ENCODE measurements around the gene GLT8D1.
"Not testable (repeated sequence)": the region's sequence is repeated elsewhere in the genome, so short reads cannot be mapped to it uniquely, and the experiment has no call there.

The GLT8D1 gene

DNA sequence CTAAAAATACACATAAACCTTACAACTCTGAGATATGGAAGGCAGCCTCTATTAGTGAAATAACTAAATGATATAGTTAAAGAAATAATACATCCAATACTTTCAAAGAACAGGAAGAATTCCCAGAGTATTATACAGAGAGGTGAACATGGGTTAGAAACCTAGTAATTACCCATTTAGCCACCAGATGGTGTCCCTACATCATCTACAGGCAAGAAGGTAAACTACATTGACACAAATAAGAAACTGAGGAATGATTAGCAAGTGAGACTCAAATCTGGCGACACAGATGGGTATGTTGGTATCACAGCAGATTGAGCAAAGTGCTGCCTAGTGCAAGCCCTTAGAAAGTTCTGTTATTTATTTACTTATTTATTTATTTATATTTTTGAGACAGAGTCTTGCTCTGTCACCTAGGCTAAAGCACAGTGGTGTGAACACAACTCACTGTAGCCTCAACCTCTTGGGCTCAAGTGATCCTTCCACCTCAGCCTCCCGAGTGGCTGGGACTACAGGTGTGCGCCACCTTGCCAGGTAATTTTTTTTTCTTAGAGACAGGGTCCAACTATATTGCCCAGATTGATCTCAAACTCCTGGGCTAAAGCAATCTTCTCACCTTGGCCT lies 36.9 kb upstream of the GLT8D1 start:
- Histone ChIP-seq H3K27me3 (replicated peaks) (no peaks in the 10 kb centered on the region), H3K36me3 (replicated peaks) (peaks cover 35% of the 10 kb centered on the region), H3K4me3 (ENCODE audit: low read depth, low read length) (no peak overlapping the region), H3K27ac (no peak overlapping the region)
- peak; percentile 32 for DNase-seq
- TF ChIP-seq, protein P1, sequence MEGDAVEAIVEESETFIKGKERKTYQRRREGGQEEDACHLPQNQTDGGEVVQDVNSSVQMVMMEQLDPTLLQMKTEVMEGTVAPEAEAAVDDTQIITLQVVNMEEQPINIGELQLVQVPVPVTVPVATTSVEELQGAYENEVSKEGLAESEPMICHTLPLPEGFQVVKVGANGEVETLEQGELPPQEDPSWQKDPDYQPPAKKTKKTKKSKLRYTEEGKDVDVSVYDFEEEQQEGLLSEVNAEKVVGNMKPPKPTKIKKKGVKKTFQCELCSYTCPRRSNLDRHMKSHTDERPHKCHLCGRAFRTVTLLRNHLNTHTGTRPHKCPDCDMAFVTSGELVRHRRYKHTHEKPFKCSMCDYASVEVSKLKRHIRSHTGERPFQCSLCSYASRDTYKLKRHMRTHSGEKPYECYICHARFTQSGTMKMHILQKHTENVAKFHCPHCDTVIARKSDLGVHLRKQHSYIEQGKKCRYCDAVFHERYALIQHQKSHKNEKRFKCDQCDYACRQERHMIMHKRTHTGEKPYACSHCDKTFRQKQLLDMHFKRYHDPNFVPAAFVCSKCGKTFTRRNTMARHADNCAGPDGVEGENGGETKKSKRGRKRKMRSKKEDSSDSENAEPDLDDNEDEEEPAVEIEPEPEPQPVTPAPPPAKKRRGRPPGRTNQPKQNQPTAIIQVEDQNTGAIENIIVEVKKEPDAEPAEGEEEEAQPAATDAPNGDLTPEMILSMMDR (IDR thresholded peaks at IDR 0.05; ENCODE audit: low read depth, low read length, missing control alignments): peak; percentile 44
- in situ Hi-C loops (cut with HindIII; ENCODE audit: low pct_ligation_motif_present, low sequenced_read_pairs): no loop called here

- H3K27me3 ChIP-seq (replicated peaks): no peaks in the 10 kb centered on the region
- peaks cover 33% of the 10 kb centered on the region for H3K36me3 ChIP-seq (replicated peaks)
- no peak for DNase-seq
- in situ Hi-C loops (cut with HindIII; ENCODE audit: low pct_ligation_motif_present, low sequenced_read_pairs): no loop called here
- TF ChIP-seq, protein P1 (IDR thresholded peaks at IDR 0.05; ENCODE audit: low read depth, low read length, missing control alignments): no peak
- H3K4me3 ChIP-seq (ENCODE audit: low read depth, low read length): no peak overlapping the region
- H3K27ac ChIP-seq: no peak overlapping the region
Measured at GRCh38 chr3:52739730-52740129, 34.1 kb upstream of the GLT8D1 start.

DNA sequence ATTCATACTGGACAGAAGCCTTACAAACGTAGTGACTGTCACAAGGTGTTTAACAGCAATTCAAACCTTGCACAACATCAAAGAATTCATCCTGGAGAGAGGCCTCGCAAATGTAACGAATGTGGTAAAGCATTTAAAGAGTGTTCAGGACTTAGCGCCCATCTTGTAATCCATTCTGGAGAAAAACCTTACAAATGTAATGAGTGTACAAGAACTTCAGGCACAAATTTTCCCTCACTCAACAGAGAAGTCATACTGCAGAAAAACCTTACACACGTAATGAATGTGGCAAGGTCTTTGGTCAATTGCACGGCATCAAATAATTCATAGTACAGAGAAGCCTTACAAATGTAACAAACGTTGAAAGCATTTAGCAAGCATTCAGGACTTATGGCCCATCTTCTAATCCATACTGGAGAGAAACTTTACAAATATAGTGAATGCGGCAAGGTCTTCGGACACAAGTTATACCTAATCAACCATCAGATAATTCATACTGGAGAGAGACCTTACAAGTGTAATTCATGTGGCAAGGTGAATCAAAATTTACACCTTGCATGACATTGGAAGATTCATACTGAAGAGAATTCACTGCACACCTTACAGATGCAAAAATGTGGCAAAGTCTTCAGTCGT lies 27.8 kb upstream of the GLT8D1 start:
- TF ChIP-seq, protein P1 (IDR thresholded peaks at IDR 0.05; ENCODE audit: low read depth, low read length, missing control alignments): no peak
- no peak overlapping the region for H3K27ac ChIP-seq
- no peaks in the 10 kb centered on the region for H3K27me3 ChIP-seq (replicated peaks)
- in situ Hi-C loops (cut with HindIII; ENCODE audit: low pct_ligation_motif_present, low sequenced_read_pairs): no loop called here
- DNase-seq: no peak
- H3K4me3 ChIP-seq (ENCODE audit: low read depth, low read length): no peak overlapping the region
- H3K36me3 ChIP-seq (replicated peaks): peaks cover 29% of the 10 kb centered on the region

DNA sequence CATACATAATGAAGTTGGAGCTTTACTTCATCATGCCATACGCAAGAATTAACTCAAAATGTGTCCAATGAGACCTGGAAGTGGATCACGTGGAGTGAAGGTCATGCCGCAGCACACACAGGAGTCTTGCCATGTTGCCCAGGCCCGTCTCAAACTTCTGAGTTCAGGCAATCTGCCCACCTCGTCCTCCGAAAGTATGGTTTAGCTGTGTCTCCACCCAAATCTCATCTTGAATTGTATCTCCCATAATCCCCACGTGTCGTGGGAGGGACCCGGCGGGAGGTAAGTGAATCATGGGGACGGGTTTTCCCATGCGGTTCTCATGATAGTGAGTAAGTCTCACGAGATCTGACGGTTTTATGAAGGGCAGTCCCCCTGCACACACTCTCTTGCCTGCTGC lies 26.0 kb upstream of the GLT8D1 start:
- TF ChIP-seq, protein P1 (IDR thresholded peaks at IDR 0.05; ENCODE audit: low read depth, low read length, missing control alignments): no peak
- H3K27ac ChIP-seq: no peak overlapping the region
- H3K36me3 ChIP-seq (replicated peaks): peaks cover 29% of the 10 kb centered on the region
- no peaks in the 10 kb centered on the region for H3K27me3 ChIP-seq (replicated peaks)
- no peak overlapping the region for H3K4me3 ChIP-seq (ENCODE audit: low read depth, low read length)
- DNase-seq: no peak
- in situ Hi-C loops (cut with HindIII; ENCODE audit: low pct_ligation_motif_present, low sequenced_read_pairs): no loop called here

DNA sequence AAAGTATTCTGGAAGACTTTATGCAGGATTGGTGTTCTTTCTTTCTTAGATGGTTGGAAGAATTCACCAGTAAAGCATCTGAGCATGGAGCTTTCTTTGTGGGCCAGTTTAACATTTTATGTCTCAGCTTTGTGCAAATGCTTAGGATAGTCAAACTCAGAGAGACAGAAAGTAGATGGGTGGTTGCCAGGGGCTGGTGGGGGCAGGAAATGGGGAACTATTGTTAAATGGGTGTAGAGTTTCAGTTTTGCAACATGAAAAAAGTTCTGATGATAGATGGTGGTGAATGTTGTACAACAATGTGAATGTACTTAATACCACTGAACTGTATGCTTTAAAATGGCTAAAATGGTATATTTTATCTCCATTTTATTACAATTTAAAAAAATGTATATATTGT lies 25.1 kb upstream of the GLT8D1 start:
- TF ChIP-seq, protein P1 (IDR thresholded peaks at IDR 0.05; ENCODE audit: low read depth, low read length, missing control alignments): no peak
- H3K36me3 ChIP-seq (replicated peaks): peaks cover 27% of the 10 kb centered on the region
- no peak for DNase-seq
- no peaks in the 10 kb centered on the region for H3K27me3 ChIP-seq (replicated peaks)
- in situ Hi-C loops (cut with HindIII; ENCODE audit: low pct_ligation_motif_present, low sequenced_read_pairs): no loop called here
- H3K4me3 ChIP-seq (ENCODE audit: low read depth, low read length): no peak overlapping the region
- no peak overlapping the region for H3K27ac ChIP-seq

DNA sequence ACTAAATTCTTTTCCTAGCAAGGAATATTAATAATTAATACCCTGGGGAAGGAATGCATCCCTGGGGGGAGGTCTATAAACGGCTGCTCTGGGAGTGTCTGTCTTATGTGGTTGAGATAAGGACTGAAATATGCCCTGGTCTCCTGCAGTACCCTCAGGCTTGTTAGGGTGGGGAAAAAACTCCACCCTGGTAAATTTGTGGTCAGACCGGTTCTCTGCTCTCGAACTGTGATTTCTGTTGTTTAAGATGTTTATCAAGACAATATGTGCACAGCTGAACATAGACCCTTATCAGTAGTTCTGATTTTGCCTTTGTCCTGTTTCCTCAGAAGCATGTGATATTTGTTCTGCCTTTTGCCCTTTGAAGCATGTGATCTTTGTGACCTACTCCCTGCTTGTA lies 23.2 kb upstream of the GLT8D1 start:
- H3K4me3 ChIP-seq (ENCODE audit: low read depth, low read length); H3K27me3 ChIP-seq (replicated peaks); DNase-seq; H3K27ac ChIP-seq; in situ Hi-C loops (cut with HindIII; ENCODE audit: low pct_ligation_motif_present, low sequenced_read_pairs): not testable (repeated sequence)
- H3K36me3 ChIP-seq (replicated peaks): peaks cover 17% of the 10 kb centered on the region

Measured in brain microvascular endothelial cell (primary cell).